Smooth muscle cell (in vitro differentiated cells): ENCODE data around the gene TSPAN4. TPM values are rescaled to one million over a fixed set of nuclear protein-coding genes. Genes with fewer than 3 reads are reported as not detected.

ENCODE experiments used
- DNase-seq: peaks from one replicate; lab custom pipeline; 2025; ENCODE audit not compliant: unreplicated experiment; lab: John Stamatoyannopoulos, UW
- H2AFZ ChIP-seq: fragments of 200-600 bp; sonication (generic); 2 replicates; pipeline ENCODE4 v1.6.0; 2016; ENCODE audit warnings: antibody characterized with exemption, low read depth, mild to moderate bottlenecking
- H3F3A ChIP-seq: fragments of 200-600 bp; sonication (generic); 2 replicates; pipeline ENCODE4 v1.6.0; 2017; ENCODE audit warnings: antibody characterized with exemption, low read depth
- H3K27ac ChIP-seq: fragments of 200-600 bp; sonication (generic); 2 replicates; pipeline ENCODE4 v1.5.1; 2016; ENCODE audit warnings: low read depth, mild to moderate bottlenecking
- H3K27me3 ChIP-seq: fragments of 200-600 bp; sonication (generic); 2 replicates; pipeline ENCODE4 v1.6.1; 2016; ENCODE audit warnings: low read depth, mild to moderate bottlenecking
- H3K36me3 ChIP-seq: fragments of 200-600 bp; sonication (generic); 2 replicates; pipeline ENCODE4 v1.5.1; 2016; ENCODE audit warnings: low read depth
- H3K4me1 ChIP-seq: fragments of 200-600 bp; sonication (generic); 2 replicates; pipeline ENCODE4 v1.5.1; 2016; ENCODE audit warnings: low read depth
- H3K4me2 ChIP-seq: fragments of 200-600 bp; sonication (generic); 2 replicates; pipeline ENCODE4 v1.6.0; 2016; ENCODE audit warnings: mild to moderate bottlenecking
- H3K4me3 ChIP-seq: fragments of 200-600 bp; sonication (generic); 2 replicates; pipeline ENCODE4 v1.5.1; 2016; ENCODE audit warnings: mild to moderate bottlenecking
- H3K79me2 ChIP-seq: fragments of 200-600 bp; sonication (generic); 2 replicates; pipeline ENCODE4 v1.6.0; 2016; ENCODE audit warnings: low read depth, mild to moderate bottlenecking
- H3K9ac ChIP-seq: fragments of 200-600 bp; sonication (generic); 2 replicates; pipeline ENCODE4 v1.6.0; 2016; ENCODE audit warnings: low read depth
- H3K9me3 ChIP-seq: fragments of 200-600 bp; sonication (generic); replicated peaks from 2 replicates; pipeline ENCODE4 v1.5.1; 2016; ENCODE audit warnings: low read depth
- H4K20me1 ChIP-seq: fragments of 200-600 bp; sonication (generic); 2 replicates; pipeline ENCODE4 v1.6.0; 2016; ENCODE audit warnings: low read depth
- WGBS: methylation state at CpG from one replicate; pipeline ENCODE4 v1.1.7; 2016; ENCODE audit warnings: low lambda C conversion rate; 5-methylcytosine and 5-hydroxymethylcytosine counted together
- polyA plus RNA-seq: library from polyadenylated mRNA; unstranded; fragments of >200 nt; fragmentation: Nextera tagmentation; extraction: Ambion mirVana; gene quantifications from 2 replicates; pipeline ENCODE4 v1.2.1, GENCODE V29; 2016
- total RNA-seq: library from RNA; depleted of rRNA; stranded (reverse); fragments of >200 nt; gene quantifications from 2 replicates; pipeline ENCODE4 v1.2.3, GENCODE V29; 2014
- TF ChIP-seq, protein P1 (sequence below): fragments of 200-600 bp; sonication (generic); IDR thresholded peaks from 2 replicates; pipeline ENCODE4 v1.5.1; 2017; ENCODE audit warnings: borderline replicate concordance, mild to moderate bottlenecking, antibody characterized with exemption; ENCODE audit not compliant: insufficient read depth, poor library complexity, severe bottlenecking

Gene TSPAN4
- total and polyA plus RNA-seq, 2 experiments from 2014 or later = 68.2 to 179 TPM

DNA sequence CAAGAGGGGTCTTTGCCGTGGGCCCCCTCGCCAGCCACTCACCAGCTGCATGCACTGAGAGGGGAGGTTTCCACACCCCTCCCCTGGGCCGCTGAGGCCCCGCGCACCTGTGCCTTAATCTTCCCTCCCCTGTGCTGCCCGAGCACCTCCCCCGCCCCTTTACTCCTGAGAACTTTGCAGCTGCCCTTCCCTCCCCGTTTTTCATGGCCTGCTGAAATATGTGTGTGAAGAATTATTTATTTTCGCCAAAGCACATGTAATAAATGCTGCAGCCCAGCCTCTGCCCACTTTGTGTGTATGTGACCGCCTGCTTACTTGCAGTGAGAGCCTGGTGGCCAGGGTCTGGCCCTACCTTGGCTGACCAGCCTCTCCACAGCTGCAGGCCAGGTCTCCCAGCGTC is 17.7 kb upstream of the TSPAN4 start:
- Histone ChIP-seq H2AFZ (no peak overlapping the region), H3K4me1 (peaks cover 25% of the 10 kb centered on the region), H3K27me3 (peaks cover 51% of the 10 kb centered on the region), H4K20me1 (peaks cover 54% of the 10 kb centered on the region), H3K79me2 (peaks cover 11% of the 10 kb centered on the region), H3K9me3 (no peaks in the 10 kb centered on the region), H3K4me3 (no peak overlapping the region), H3K36me3 (no peaks in the 10 kb centered on the region), H3F3A (peaks cover 6% of the 10 kb centered on the region), H3K9ac (no peak overlapping the region), H3K27ac (no peak overlapping the region), H3K4me2 (no peak overlapping the region)
- TF ChIP-seq, protein P1, sequence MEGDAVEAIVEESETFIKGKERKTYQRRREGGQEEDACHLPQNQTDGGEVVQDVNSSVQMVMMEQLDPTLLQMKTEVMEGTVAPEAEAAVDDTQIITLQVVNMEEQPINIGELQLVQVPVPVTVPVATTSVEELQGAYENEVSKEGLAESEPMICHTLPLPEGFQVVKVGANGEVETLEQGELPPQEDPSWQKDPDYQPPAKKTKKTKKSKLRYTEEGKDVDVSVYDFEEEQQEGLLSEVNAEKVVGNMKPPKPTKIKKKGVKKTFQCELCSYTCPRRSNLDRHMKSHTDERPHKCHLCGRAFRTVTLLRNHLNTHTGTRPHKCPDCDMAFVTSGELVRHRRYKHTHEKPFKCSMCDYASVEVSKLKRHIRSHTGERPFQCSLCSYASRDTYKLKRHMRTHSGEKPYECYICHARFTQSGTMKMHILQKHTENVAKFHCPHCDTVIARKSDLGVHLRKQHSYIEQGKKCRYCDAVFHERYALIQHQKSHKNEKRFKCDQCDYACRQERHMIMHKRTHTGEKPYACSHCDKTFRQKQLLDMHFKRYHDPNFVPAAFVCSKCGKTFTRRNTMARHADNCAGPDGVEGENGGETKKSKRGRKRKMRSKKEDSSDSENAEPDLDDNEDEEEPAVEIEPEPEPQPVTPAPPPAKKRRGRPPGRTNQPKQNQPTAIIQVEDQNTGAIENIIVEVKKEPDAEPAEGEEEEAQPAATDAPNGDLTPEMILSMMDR = no peak
- DNase-seq = no peak
- 95% methylated on average over 11 of the region's 11 CpGs for WGBS

DNA sequence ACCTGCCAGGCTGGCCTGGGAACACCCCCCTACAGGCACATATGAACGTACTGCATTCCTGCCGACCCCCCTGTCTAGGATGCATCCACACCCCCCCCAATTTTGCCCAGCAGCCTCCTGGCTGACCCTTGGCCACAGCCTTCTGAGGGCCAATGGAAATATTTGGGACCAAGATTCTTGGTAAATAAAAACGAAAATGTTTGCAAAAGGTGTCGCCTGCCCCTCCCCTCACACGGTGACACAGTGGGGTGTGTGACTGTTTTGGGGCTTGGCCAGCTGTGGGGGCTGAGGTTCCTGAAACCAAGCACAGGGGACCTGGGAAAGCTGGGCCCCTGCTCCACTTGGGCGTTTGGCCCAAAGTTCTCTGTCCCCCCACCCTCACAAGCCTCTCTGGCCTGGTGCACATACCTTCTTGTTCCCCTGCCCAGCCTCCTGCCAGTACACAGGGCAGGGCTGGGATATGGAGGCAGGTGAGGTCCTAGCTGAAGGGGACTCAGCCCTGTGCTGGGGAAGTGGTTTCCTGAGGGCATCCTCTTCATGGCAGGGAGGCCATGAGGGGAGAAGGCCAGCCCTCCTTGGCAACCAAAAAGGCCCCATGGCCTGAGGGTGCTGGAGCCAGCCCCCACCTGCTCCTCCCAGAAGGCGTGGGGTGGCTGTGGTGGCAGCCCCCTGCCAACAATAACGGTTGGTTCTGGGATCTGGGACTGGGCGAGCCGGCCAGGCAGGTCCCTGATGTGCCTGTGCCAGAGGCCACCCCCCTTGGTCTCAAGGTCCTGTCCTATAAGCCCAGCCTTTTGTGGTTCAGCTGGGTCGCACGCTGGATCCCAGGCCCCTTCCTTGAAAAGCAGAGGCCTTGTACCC is 17.1 kb upstream of the TSPAN4 start:
- H3K4me2 ChIP-seq = no peak overlapping the region

DNA sequence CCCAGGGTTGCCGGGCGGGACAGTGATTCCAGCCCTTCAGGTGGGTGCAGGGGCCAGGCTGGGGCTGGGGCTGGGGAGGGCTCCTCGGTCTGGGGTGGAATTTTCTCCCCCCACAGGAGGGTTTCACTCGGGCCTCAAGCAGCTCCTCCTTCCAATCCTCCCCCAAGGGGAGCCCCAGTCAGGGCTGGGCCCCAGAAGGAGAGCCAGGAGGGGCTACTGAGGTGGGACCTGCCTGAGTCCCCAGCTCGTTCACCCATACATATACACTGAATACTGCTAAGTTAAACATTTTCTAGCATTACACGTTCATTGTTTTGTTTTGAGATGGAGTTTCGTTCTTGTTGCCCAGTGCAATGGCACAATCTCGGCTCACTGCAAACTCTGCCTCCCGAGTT is 16.4 kb upstream of the TSPAN4 start:
- H3K27ac ChIP-seq = no peak overlapping the region
- H3K4me3 ChIP-seq = no peak overlapping the region
- WGBS = 87% methylated on average over 5 of the region's 9 CpGs
- H3K27me3 ChIP-seq = peaks cover 62% of the 10 kb centered on the region
- DNase-seq = no peak
- peaks cover 29% of the 10 kb centered on the region for H3K4me1 ChIP-seq
- TF ChIP-seq, protein P1 = no peak
- no peaks in the 10 kb centered on the region for H3K79me2 ChIP-seq
- H3K4me2 ChIP-seq = no peak overlapping the region
- no peaks in the 10 kb centered on the region for H3K36me3 ChIP-seq
- H3K9ac ChIP-seq = no peak overlapping the region
- H4K20me1 ChIP-seq = peaks cover 48% of the 10 kb centered on the region
- H2AFZ ChIP-seq = no peak overlapping the region
- peaks cover 6% of the 10 kb centered on the region for H3F3A ChIP-seq
- H3K9me3 ChIP-seq = no peaks in the 10 kb centered on the region

More for the DNA sequence above, 17.1 kb upstream of the TSPAN4 start:
- Histone ChIP-seq H4K20me1 (peaks cover 52% of the 10 kb centered on the region), H3K36me3 (no peaks in the 10 kb centered on the region), H3K27ac (no peak overlapping the region), H3K9me3 (no peaks in the 10 kb centered on the region), H3K4me1 (peaks cover 24% of the 10 kb centered on the region), H2AFZ (no peak overlapping the region), H3K27me3 (peaks cover 56% of the 10 kb centered on the region), H3K79me2 (peaks cover 4% of the 10 kb centered on the region), H3K9ac (no peak overlapping the region), H3F3A (peaks cover 6% of the 10 kb centered on the region), H3K4me3 (no peak overlapping the region)
- TF ChIP-seq, protein P1 = no peak
- no peak for DNase-seq
- 92% methylated on average over 12 of the region's 12 CpGs for WGBS

DNA sequence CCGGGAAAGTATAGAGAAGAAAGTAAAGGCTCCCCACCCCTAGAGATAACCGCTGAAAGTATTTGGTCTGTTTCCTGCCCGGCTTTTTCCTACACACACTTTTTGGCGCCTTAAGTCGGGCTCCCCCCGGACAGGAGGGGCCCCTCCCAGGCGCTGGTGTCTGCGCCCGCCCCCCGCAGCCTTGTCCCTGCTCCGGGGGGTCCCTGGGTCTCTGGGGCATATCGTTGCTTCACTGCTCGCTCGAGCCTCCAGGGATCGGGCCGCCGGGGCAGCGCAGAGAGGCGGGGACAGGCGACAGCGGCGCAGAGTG is 15.9 kb upstream of the TSPAN4 start:
- TF ChIP-seq, protein P1 = no peak
- H3K27me3 ChIP-seq = peaks cover 65% of the 10 kb centered on the region
- no peaks in the 10 kb centered on the region for H3K9me3 ChIP-seq
- no peak for DNase-seq
- no peak overlapping the region for H3K9ac ChIP-seq
- H3K79me2 ChIP-seq = no peaks in the 10 kb centered on the region
- no peaks in the 10 kb centered on the region for H3K36me3 ChIP-seq
- H2AFZ ChIP-seq = no peak overlapping the region
- H3K4me1 ChIP-seq = peaks cover 34% of the 10 kb centered on the region
- no peak overlapping the region for H3K27ac ChIP-seq
- peak overlapping the region; percentile 83 for H3K4me2 ChIP-seq
- 6% methylated on average over 12 of the region's 22 CpGs for WGBS
- H3K4me3 ChIP-seq = peak overlapping the region; percentile 48
- H4K20me1 ChIP-seq = peaks cover 46% of the 10 kb centered on the region
- H3F3A ChIP-seq = peaks cover 6% of the 10 kb centered on the region
